ENCODE data around the gene REPS1.
"Not testable (repeated sequence)": the region's sequence is repeated elsewhere in the genome, so short reads cannot be mapped to it uniquely, and the experiment has no call there.

The REPS1 gene

DNA sequence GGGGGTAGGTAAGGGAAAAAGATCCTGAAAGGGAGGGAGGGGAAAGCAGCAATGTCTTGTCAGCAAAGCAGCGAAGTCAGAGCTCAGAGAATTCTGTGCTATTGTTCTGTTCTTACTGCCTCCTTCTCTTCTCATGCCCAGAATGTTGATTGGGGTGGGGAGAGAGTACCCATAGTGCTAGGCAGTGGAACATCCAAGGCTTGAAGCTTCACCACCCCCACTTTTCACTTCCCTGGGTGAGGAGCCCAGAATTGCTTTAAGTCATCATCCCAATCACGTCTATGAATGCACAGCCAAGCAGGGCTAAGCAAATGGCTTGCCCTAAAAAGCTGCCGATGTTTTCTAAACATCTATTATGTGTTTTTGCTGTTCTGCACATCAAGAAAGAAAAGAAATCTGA lies 16.5 kb downstream of the REPS1 start:
- DNase-seq (ENCODE audit: low spot score), result no peak

DNA sequence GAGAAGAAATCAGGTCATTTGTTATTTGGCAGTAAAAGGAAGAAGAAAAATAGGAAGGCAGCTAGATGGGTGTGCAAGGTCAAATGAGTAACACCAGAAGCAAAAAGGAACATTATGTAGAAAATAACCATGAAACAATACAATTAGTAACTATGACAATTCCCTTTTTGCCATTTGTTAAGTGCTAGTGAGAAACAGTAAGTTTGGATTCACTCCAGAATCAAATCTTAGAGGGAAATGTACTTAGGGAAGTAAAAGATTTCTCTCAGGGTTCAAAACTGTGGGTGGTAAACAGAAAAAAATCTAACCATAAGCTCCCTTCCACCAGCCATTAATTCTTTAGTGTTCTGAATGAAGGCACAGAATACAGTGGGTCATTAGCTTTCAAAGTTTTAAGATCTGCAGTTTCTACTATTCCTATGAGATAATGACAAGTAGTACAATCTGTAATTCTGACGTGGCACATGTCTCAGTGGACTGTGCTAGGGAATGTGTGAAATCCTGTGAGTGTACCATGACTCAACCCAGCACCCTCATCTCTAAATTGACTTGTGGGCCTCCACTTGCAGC lies 17.1 kb downstream of the REPS1 start:
- no peak for DNase-seq (ENCODE audit: low spot score)

DNA sequence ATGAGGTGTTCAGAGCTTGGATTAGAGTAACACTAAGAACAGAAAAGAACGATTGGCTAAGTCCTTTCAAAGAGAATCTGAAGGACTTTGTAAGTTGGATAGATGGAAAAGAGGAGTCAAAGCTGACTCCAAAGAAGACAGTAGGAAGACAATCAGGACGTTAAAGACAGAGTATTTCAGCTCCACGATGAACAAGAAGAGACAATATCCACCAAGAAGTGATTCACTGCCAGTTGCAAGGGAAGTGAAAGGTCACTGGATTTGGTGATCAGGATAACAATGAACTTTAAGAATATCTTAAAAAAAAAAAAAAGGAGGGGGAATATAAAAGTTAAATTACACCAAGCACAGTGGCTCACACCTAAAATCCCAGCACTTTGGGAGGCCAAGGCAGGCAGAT lies 17.9 kb downstream of the REPS1 start:
- DNase-seq (ENCODE audit: low spot score), result no peak

GRCh38 chr6:138966870-138967269 lies 21.2 kb downstream of the REPS1 start:
- DNase-seq (ENCODE audit: low spot score), result no peak

DNA sequence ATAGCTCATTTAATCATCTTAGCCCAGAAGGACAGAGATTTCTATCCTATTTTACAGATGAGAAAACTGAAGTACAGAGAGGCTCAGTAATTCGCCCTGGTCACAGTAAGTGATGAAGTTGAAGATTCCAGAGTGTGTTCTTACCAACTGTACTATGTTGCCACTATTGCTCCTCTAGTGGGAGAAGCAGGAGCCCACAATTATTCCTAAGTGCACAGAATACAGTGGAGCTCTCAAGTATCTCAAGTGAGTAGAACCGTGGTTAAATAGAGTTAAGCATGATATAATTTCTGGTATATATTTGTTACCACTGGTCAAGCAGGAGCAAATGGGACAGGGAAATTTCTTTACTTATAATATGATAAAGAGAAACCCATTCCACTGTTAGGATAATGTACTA lies 22.1 kb downstream of the REPS1 start:
- no peak for DNase-seq (ENCODE audit: low spot score)

DNA sequence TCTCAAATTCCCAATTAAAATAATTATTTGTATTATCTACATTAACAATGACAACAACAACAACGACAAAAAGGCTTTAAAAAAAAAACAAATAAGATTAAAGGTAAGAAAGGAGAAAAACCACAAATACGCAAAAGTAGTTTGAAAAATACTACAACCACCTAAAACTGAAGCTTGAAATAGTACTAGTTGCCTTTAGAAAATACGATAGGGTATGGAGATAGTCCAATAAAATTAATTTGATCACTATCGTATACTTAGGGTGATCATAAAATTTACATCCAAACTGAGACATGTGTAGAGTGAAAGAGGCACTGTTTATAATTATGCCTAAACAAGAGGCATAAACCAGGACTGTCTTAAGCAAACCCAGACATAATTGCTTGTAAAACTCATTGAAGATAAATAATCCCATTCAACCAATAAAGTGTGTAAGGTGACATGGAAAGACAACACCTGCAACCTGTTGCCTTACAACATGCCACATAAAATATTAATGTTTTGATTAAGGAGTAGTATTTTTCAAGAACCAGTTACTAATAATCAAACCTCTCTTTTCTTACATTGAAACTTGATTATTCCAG lies 22.7 kb downstream of the REPS1 start:
- DNase-seq (ENCODE audit: low spot score), result no peak

- DNase-seq (ENCODE audit: low spot score), result no peak
These were observed 24.0 kb downstream of the REPS1 start for GRCh38 chr6:138964012-138964411.

DNA sequence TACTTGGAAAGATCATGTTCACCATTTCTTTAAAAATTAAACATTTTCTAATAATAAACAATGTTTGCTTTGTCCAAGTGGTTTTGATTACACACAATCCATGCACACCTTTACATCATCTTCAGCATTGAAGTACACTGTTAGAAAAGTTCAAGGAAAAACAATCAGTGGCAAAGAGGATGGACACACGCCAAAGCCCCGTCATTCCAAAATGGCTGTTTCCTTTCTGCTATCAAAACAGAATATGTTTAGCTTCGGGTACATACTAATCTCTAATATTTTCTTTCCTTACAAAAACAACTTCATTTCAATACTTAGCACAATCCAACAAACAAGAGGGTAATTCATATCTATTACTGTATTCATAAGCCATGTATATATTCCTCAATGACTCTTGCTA lies 24.5 kb downstream of the REPS1 start:
- DNase-seq (ENCODE audit: low spot score), result no peak

GRCh38 chr6:138963119-138963518 lies 24.9 kb downstream of the REPS1 start:
- no peak for DNase-seq (ENCODE audit: low spot score)

DNA sequence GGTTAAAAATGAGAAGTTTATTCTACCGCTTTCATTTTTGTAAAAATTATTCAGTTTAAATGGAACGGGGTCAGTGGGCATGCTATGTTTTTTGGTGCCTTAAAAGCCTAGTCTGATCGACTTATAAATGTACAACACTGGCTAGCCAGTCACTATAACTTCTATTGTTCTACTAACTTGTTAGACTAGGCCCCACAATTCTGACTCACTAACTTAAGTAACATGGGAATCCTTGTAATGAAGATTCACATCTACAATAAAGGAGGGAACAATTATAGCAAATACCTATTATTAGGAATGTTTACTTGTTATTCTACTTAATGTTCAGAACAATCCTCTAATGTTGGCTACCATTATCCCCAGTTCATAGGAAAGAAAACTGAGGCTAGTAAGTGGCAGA lies 28.5 kb downstream of the REPS1 start:
- DNase-seq (ENCODE audit: low spot score), result no peak

DNA sequence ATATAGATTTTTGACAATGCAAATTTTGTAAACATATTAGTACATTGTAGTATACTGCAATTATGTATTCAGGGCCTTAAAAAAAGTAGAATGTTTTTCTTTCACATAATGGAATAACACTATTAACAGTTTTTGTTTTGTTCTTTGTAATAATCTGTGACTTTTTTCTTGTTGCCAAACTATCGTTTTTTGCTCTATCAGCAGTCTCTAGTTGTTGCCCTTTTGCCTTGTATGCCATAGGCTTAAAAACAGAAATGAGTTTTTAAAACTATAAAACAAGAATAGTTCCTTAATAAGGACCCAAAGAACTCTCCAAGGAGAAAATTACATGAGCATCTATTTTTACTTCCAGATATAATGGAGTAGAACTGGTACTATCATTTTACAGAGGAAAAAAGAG lies 29.5 kb downstream of the REPS1 start:
- no peak for DNase-seq (ENCODE audit: low spot score)

GRCh38 chr6:138957903-138958302 lies 30.1 kb downstream of the REPS1 start:
- DNase-seq (ENCODE audit: low spot score), result no peak

- DNase-seq (ENCODE audit: low spot score), result no peak
These were observed 30.6 kb downstream of the REPS1 start for GRCh38 chr6:138957484-138957883.

GRCh38 chr6:138956244-138956924 lies 31.7 kb downstream of the REPS1 start:
- DNase-seq (ENCODE audit: low spot score), result no peak

DNA sequence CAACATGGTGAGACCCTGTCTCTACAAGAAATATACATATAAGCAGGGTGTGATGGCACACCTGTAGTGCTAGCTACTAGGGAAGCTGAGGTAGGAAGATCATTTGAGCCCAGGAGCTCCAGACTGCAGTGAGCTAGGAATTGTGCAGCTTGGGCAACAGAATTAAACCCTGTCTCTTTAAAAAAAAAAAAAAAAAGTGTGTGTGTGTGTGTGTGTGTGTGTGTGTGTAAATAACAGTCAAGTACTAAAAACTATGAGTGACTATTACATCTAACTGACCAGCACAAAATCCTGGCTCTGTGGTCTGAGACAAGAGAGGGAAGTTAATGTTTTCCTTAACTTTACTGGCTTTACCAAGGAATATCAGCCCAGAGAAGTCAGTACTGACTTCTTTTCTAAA lies 32.8 kb downstream of the REPS1 start:
- no peak for DNase-seq (ENCODE audit: low spot score)

DNA sequence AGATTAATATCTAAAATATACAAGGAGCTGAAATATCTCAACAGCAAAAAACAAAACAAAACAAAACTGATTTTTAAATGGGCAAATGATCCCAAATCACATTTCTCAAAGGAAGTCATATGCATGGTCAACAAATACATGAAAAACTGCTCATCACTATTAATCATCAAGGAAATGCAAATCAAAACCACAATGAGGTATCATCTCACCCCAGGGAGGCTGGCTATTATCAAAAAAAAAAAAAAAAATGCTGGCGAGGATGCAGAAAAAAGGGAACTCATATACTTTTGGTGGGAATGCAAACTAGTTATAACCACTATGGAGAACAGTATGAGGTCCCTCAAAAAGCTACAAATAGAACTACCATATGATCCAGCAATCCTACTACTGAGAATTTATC lies 34.6 kb downstream of the REPS1 start:
- peak; percentile 33 for DNase-seq (ENCODE audit: low spot score)

GRCh38 chr6:138948546-138949179 lies 39.4 kb downstream of the REPS1 start:
- no peak for DNase-seq (ENCODE audit: low spot score)

DNA sequence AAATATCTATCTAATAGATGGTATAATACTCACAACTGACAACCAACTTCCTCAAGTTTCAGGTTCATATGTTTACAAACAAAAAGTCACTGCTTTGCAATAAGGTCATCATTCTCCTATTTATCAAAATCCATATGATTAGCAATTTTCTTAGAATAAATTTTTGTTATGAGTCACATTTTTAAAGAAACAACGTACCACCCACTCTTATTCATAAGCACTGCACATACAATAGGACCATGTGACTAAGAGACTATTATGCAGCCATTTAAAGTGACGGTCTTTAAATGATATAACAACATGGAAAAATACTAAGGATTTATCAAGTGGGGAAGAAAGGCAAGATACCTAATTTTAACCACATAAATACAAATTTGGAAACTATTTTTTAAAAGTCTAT lies 40.0 kb downstream of the REPS1 start:
- DNase-seq (ENCODE audit: low spot score), result no peak

- peak; percentile 39 for DNase-seq (ENCODE audit: low spot score)
These were observed 42.7 kb downstream of the REPS1 start for GRCh38 chr6:138945354-138945753.

GRCh38 chr6:138944412-138944811 lies 43.6 kb downstream of the REPS1 start:
- no peak for DNase-seq (ENCODE audit: low spot score)

DNA sequence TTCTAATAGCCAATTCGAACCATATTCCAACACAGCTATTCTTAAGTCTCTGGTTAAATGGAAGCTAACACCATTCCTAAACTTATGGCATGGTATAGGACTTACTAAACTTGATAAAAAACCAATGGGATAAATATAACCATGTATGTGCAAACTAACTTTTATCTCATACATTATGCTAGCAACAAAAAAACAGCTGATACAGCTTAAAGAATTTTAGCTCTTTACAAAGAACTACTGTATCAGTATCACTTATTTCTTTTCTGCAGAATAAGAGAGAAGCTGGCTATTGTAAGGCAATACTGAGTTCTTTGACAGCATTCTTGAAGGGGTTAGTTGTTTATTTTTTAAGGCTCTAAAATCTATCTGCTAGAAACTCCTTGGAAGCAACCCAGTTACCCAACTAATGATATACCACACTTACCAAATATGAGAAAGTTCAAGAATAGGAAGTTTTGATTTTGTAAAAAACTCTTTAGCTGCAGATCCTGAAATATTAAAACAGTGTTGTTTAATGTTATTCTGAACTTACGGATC lies 44.9 kb downstream of the REPS1 start:
- no peak for DNase-seq (ENCODE audit: low spot score)

GRCh38 chr6:138936873-138937272 lies 51.2 kb downstream of the REPS1 start:
- DNase-seq (ENCODE audit: low spot score), result not testable (repeated sequence)

GRCh38 chr6:138931660-138932059 lies 56.4 kb downstream of the REPS1 start:
- no peak for DNase-seq (ENCODE audit: low spot score)

Measured in NAMALWA (cell line).